ENCODE measurements around the gene MYL12B.

The MYL12B gene

GRCh38 chr18:3235846-3236245 is 26.1 kb upstream of the MYL12B start:
- DNase-seq (ENCODE audit: low read depth): no peak

- no peak for DNase-seq (ENCODE audit: low read depth)
Observed at GRCh38 chr18:3236470-3236869, 25.5 kb upstream of the MYL12B start.

GRCh38 chr18:3238742-3239141 is 23.2 kb upstream of the MYL12B start:
- no peak for DNase-seq (ENCODE audit: low read depth)

GRCh38 chr18:3245185-3245564 is 16.8 kb upstream of the MYL12B start:
- no peak for DNase-seq (ENCODE audit: low read depth)

- peak; percentile 41 for DNase-seq (ENCODE audit: low read depth)
Observed at GRCh38 chr18:3245853-3246634, 15.9 kb upstream of the MYL12B start.

- no peak for DNase-seq (ENCODE audit: low read depth)
Observed at GRCh38 chr18:3246635-3247239, 15.2 kb upstream of the MYL12B start.

GRCh38 chr18:3247240-3248061 is 14.5 kb upstream of the MYL12B start, which contains the start of gene MYL12A:
TSS of gene MYL12A (plus strand) at chr18:3247801. CDS start at chr18:3253248, 5,447 bp downstream.
- DNase-seq (ENCODE audit: low read depth): peak; percentile 84

GRCh38 chr18:3248062-3248657 is 13.8 kb upstream of the MYL12B start:
- no peak for DNase-seq (ENCODE audit: low read depth)

GRCh38 chr18:3248658-3249359 is 13.1 kb upstream of the MYL12B start:
- no peak for DNase-seq (ENCODE audit: low read depth)

- DNase-seq (ENCODE audit: low read depth): no peak
Observed at GRCh38 chr18:3250237-3251107, 11.5 kb upstream of the MYL12B start.

GRCh38 chr18:3251249-3251962 is 10.5 kb upstream of the MYL12B start:
- DNase-seq (ENCODE audit: low read depth): no peak

GRCh38 chr18:3251963-3252277 is 10.0 kb upstream of the MYL12B start:
- DNase-seq (ENCODE audit: low read depth): no peak

GRCh38 chr18:3252843-3253242 is 9.1 kb upstream of the MYL12B start:
- no peak for DNase-seq (ENCODE audit: low read depth)

GRCh38 chr18:3254725-3255124 is 7.2 kb upstream of the MYL12B start:
- DNase-seq (ENCODE audit: low read depth): no peak

GRCh38 chr18:3255611-3256165 is 6.2 kb upstream of the MYL12B start:
- no peak for DNase-seq (ENCODE audit: low read depth)

GRCh38 chr18:3256693-3257626 is 5.0 kb upstream of the MYL12B start:
- DNase-seq (ENCODE audit: low read depth): no peak

GRCh38 chr18:3257627-3258120 is 4.3 kb upstream of the MYL12B start:
- DNase-seq (ENCODE audit: low read depth): no peak

- no peak for DNase-seq (ENCODE audit: low read depth)
Observed at GRCh38 chr18:3260995-3261372, 949 bp upstream of the MYL12B start.
